ENCODE data around the gene CD180.

GRCh38 chr5:67235399-67236110 lies 39.0 kb upstream of the CD180 start:
- no peak for TF ChIP-seq CTCF (IDR thresholded peaks at IDR 0.05)
- TF ChIP-seq POLR2A (IDR thresholded peaks at IDR 0.05), result no peak
